IPS-NIHi11 (cell line): ENCODE results near the gene EBI3.
"Not testable (repeated sequence)": the region's sequence is repeated elsewhere in the genome, so short reads cannot be mapped to it uniquely, and the experiment has no call there.

Experiments
- DNase-seq: peaks from one replicate; pipeline ENCODE4 v3.0.0; 2012; ENCODE audit warnings: mixed read lengths, low spot score

The EBI3 gene

GRCh38 chr19:4200940-4201542 is 28.3 kb upstream of the EBI3 start:
- no peak for DNase-seq

DNA sequence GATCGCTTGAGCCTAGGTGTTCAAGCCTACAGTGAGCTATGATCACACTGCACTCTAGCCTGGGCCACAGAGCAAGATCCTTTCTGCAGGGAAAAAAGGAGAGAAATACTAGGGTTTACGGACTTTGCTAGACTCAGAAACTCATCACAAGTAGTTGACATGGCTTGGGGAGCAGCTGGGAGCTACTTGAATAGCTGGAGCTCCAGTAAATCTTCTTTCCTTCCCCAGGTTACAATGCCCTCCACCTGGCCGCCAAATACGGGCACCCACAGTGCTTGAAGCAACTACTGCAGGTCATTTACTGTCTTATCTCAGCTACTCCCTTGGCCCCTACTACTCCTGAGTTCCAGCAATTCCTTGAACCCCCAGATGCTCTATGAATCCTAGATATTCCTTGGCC is 27.5 kb upstream of the EBI3 start:
- no peak for DNase-seq

- DNase-seq: no peak
These were observed 22.4 kb upstream of the EBI3 start for GRCh38 chr19:4206818-4207484.

DNA sequence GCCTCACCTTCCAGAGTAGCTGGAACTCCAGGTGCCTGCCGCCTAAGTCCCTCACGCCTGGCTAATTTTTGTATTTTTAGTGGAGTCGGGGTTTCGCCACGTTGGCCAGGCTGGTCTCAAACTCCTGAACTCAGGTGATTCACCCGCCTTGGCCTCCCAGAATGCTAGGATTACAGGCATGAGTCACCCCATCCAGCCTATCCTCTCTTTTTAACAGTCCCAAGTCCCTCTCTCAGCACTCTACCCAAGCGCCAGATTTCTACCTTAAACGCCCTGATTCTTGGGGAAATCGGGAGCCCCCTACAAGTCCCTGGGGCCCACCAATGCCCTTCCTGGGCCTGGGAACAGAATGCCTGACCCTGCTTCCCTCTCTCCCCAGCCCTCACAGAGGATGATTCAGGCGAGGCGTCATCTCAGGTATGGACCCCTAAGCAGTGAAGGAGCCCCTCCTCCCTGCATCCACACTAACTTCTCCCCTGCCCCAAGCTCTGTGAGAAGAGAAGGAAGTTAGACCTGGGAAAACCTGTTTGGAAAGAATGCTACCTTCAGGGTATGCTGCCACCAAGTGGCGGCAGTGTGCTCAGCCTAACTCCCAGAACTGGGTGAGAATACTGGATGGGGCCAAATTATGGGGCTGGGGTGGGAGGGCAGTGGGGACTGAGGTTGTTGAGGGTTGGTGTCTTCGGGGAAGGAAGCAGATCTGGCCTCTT is 20.8 kb upstream of the EBI3 start:
- DNase-seq: peak; percentile 57

GRCh38 chr19:4210166-4210731 is 19.1 kb upstream of the EBI3 start:
- DNase-seq: no peak

DNA sequence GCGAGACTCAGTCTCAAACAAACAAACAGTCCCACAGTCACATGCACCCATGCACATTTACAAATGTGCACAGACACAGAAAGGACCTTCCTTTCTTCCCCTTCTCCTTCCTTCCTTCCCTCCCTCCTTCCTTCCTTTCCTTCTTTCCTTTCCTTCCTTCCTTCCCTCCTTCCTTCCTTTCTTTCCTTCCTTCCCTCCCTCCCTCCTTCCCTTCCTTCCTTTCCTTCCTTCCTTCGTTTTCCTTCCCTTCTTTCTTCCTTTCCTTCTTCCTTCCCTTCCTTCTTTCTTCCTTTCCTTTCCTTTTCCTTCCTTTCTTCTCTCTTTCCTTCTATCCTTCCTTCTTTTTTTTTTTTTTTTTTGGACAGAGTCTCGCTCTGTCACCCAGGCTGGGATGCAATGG is 16.2 kb upstream of the EBI3 start:
- DNase-seq: no peak

DNA sequence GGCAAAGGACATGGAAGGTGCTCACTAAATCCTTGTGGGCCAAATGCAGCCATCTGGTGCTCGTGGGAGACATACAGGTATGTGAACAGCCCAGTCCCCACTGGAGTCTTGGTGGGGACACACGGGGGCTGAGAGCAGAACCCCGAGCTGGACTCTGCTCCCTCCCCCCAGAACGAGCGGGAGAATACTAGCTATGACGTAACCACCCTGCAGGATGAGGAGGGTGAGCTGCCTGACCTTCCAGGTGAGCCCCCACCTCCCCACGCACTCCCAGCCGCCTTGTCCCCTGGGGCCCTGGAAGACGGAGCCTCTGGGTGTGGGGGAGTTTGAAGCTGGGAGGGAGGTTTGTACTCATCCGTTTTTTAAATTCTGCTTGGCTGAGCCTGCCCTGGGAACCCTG is 13.5 kb upstream of the EBI3 start:
- no peak for DNase-seq

GRCh38 chr19:4216846-4217245 is 12.5 kb upstream of the EBI3 start:
- DNase-seq: no peak

DNA sequence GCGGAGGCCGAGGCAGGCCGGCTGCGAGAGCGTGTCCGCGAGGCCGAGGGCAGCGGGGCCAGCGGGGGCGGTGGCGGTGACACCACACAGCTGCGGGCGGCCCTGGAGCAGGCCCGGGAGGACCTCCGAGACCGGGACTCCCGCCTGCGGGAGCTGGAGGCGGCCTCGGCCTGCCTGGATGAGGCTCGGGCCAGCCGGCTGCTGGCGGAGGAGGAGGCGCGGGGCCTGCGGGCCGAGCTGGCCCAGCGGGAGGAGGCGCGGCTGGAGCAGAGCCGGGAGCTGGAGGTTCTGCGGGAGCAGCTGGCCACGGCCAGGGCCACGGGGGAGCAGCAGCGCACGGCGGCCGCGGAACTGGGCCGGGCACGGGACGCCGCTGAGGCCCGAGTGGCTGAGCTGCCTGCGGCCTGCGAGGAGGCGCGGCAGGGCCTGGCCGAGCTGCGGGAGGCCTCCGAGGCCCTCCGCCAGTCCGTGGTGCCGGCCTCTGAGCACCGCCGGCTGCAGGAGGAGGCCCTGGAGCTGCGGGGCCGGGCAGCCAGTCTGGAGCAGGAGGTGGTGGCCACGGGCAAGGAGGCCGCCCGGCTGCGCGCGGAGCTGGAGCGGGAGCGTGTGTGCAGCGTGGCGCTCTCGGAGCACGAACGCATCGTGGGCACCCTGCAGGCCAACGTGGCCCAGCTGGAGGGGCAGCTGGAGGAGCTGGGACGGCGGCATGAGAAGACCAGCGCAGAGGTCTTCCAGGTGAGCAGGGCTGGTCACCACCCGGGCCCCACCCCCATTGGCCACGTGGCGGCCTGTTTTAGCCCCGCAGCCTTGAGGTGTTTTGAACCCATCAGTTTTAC is 11.7 kb upstream of the EBI3 start:
- no peak for DNase-seq

DNA sequence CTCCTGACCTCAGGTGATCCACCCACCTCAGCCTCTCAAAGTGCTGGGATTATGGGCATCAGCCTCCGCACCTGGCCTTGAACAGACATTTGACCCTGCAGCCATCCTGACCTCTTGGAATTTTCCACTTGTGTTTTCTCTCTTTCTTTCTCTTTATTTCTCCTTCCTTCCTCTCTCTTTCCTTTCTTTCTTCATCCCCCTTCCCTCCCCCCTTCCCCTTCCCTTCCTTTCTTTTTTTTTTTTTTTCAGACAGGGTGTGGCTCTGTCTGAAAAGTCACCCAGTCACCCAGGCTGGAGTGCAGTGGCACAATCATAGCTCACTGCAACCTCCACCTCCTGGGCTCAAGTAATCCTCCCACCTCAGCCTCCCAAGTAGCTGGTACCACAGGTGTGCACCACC is 10.8 kb upstream of the EBI3 start:
- DNase-seq: not testable (repeated sequence)

DNA sequence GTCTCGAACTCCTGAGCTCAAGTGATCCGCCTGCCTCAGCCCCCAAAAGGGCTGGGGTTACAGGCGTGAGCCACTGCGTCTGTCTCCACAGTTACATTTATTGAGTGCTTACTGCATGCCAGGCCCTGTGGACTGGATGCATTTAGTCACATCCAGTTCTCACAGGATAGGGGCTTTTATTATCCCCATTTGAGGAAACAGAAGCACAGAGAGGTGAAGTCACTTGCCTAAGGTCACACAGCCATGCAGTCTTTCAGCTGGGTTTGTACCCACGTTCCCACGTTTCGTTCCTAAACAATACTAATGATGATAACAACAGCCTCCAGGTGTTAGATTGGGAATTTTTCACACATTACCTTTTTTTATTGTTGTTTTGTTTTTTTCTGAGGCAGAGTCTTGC is 9.1 kb upstream of the EBI3 start:
- DNase-seq: no peak

- no peak for DNase-seq
These were observed 4.9 kb upstream of the EBI3 start for GRCh38 chr19:4224470-4224869.

DNA sequence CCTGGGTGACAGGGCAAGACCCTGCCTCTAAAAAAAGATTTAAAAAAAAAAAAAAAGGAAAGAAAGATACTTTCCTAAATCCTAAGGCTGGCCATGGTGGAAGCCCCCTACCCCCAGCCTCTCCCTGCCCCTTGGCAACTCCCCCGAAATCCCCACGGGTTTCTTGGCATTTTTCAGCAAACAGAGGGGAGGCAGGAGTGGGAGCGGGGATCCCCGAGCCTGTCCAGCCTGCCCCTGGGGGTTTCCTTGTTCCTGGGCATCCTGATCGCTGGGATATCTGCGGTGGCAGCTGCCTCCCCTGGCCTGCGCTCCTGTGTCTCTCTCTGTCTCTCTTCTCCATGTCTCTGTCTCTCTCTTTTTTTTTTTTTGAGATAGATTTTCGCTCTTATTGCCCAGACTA is 3.4 kb upstream of the EBI3 start:
- DNase-seq: no peak

GRCh38 chr19:4227771-4228170 is 1.6 kb upstream of the EBI3 start:
- no peak for DNase-seq

- DNase-seq: no peak
These were observed 551 bp upstream of the EBI3 start for GRCh38 chr19:4228765-4229178.

DNA sequence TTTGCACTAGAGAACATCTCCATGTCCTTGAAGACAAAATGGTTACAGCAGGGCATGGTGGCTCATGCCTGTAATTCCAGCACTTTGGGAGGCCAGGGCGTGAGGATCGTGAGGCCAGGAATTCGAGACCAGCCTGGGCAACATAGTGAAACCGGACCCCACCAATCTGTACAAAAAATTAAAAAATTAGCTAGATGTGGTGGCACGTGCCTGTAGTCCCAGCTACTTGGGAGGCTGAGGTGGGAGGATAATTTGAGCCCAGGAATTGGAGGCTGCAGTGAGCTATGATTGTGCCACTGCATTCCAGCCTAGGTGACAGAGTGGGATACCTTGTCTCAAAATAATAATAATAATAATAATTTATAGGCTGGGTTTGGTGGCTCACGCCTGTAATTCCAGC is 914 bp downstream of the EBI3 start:
- not testable (repeated sequence) for DNase-seq

DNA sequence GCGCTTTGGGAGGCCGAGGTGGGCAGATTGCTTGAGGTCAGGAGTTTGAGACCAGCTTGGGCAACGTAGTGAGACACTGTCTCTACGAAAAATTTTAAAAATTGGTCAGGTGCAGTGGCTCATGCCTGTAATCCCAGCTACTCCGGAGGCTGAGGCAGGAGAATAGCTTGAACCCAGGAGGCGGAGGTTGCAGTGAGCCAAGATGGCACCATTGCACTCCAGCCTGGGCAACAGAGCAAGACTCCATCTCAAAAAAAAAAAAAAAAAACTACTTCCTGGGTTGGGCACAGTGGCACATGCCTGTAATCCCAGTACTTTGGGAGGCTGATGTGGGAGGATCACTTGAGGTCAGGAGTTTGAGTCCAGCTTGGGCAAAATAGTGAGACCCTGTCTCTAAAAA is 2.2 kb downstream of the EBI3 start:
- not testable (repeated sequence) for DNase-seq

DNA sequence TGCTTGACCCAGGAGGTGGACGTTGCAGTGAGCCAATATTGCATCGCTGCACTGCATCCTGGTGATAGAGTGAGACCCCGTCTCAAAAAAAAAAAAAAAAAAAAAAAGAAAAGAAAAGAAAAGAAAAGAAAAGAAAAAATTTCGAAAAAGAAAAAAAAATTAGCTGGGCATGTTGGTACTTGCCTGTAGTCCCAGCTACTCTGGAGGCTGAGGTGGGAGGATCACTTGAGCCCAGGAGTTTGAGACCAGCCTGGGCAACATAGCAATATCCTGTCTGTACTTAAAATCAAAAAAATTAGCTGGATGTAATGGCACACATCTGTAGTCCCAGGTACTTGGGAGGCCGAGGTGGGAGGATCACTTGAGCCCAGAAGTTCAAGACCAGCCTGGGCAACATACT is 2.8 kb downstream of the EBI3 start:
- not testable (repeated sequence) for DNase-seq

- no peak for DNase-seq
These were observed 3.4 kb downstream of the EBI3 start for GRCh38 chr19:4232614-4233281.

DNA sequence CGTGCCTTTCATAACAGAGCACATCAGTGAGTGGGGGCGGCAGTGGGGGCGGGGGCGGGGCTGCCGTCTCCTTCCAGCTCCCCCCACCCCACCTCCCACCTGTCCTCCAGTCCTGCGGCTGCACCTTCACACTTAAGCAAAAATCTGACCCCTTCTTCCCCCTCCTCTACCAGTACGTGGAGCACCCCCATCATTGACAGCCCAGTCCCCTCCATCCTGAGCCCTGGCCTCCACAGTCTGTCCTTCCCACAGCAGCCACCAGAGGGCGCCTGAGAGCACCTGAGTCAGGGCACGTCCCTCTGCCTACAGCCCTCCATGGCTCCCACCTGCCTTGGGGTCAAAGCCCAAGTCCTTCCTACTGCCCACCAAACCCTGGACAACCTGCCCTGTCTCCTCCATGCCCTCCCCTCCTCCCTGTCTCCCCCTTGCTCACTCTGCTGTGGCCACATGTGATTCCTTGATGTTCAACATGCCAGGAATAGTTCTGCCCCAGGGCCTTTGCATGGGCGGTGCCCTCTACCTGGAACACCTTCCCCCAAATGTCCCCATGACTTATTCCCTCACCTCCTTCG is 4.0 kb downstream of the EBI3 start:
- peak; percentile 77 for DNase-seq

- DNase-seq: no peak
These were observed 5.0 kb downstream of the EBI3 start for GRCh38 chr19:4234142-4234861.
